ENCODE results near the gene UROS.

The UROS gene

GRCh38 chr10:125836746-125837145 is 13.7 kb upstream of the UROS start:
- DNase-seq (no peak), ATAC-seq (ENCODE audit: insufficient read depth, low read depth) (no peak)
- Histone ChIP-seq H3K9ac (ENCODE audit: low read depth, low read length) (no peak overlapping the region), H3K79me2 (ENCODE audit: insufficient read depth, low read length) (no peaks in the 10 kb centered on the region), H3K4me1 (ENCODE audit: insufficient read depth, low read length) (no peaks in the 10 kb centered on the region), H3K4me2 (ENCODE audit: insufficient read depth, low read length) (no peak overlapping the region), H3K36me3 (ENCODE audit: insufficient read depth, low read length) (peaks cover 75% of the 10 kb centered on the region), H3K27me3 (ENCODE audit: insufficient read depth, low read length, poor library complexity) (no peaks in the 10 kb centered on the region), H3K27ac (ENCODE audit: low read length) (no peak overlapping the region), H2AFZ (ENCODE audit: low read depth, low read length) (no peak overlapping the region), H3K9me3 (ENCODE audit: insufficient read depth, low read length, severe bottlenecking) (no peaks in the 10 kb centered on the region), H3K4me3 (ENCODE audit: low read depth in 1 of 2, low read length in 2 of 2) (no peak overlapping the region), H4K20me1 (ENCODE audit: insufficient read depth, low read length) (no peaks in the 10 kb centered on the region)
- no peak for TF ChIP-seq EZH2 (IDR thresholded peaks at IDR 0.05; ENCODE audit: borderline replicate concordance, low read depth, low read length, severe bottlenecking)
- TF ChIP-seq, protein P1, sequence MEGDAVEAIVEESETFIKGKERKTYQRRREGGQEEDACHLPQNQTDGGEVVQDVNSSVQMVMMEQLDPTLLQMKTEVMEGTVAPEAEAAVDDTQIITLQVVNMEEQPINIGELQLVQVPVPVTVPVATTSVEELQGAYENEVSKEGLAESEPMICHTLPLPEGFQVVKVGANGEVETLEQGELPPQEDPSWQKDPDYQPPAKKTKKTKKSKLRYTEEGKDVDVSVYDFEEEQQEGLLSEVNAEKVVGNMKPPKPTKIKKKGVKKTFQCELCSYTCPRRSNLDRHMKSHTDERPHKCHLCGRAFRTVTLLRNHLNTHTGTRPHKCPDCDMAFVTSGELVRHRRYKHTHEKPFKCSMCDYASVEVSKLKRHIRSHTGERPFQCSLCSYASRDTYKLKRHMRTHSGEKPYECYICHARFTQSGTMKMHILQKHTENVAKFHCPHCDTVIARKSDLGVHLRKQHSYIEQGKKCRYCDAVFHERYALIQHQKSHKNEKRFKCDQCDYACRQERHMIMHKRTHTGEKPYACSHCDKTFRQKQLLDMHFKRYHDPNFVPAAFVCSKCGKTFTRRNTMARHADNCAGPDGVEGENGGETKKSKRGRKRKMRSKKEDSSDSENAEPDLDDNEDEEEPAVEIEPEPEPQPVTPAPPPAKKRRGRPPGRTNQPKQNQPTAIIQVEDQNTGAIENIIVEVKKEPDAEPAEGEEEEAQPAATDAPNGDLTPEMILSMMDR (IDR thresholded peaks at IDR 0.05; ENCODE audit: borderline replicate concordance, extremely low read depth, low read length, poor library complexity, severe bottlenecking) = no peak

GRCh38 chr10:125828311-125828710 is 5.3 kb upstream of the UROS start:
- peaks cover 83% of the 10 kb centered on the region for H3K36me3 ChIP-seq (ENCODE audit: insufficient read depth, low read length)
- no peak for ATAC-seq (ENCODE audit: insufficient read depth, low read depth)
- TF ChIP-seq, protein P1 (IDR thresholded peaks at IDR 0.05; ENCODE audit: borderline replicate concordance, extremely low read depth, low read length, poor library complexity, severe bottlenecking) = no peak
- no peak for TF ChIP-seq EZH2 (IDR thresholded peaks at IDR 0.05; ENCODE audit: borderline replicate concordance, low read depth, low read length, severe bottlenecking)

DNA sequence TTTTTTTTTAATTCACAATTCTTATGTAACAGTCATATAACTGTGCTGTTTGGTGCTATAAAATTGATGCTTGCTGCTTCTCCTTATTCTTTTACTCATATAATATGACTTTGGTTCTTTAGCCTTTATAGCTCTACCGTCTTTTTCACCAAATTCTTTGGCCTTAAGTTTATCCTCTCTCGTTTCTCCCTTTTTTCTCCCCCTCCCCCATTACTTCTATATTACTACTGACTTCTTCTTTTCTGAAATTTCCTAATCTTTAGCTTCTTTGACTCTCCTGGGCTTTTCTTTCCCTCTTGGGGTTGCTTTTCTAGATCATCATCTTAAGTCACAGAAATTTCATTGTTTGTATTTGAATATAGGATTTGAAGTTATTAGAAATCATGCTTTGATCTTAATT is 4.1 kb upstream of the UROS start:
- Histone ChIP-seq H3K27ac (ENCODE audit: low read length) (no peak overlapping the region), H3K4me2 (ENCODE audit: insufficient read depth, low read length) (no peak overlapping the region), H3K79me2 (ENCODE audit: insufficient read depth, low read length) (peaks cover 56% of the 10 kb centered on the region), H3K4me3 (ENCODE audit: low read depth in 1 of 2, low read length in 2 of 2) (no peak overlapping the region), H4K20me1 (ENCODE audit: insufficient read depth, low read length) (peaks cover 29% of the 10 kb centered on the region; the same call in 1 of the 2 replicates), H3K9me3 (ENCODE audit: insufficient read depth, low read length, severe bottlenecking) (no peaks in the 10 kb centered on the region), H3K27me3 (ENCODE audit: insufficient read depth, low read length, poor library complexity) (no peaks in the 10 kb centered on the region), H3K4me1 (ENCODE audit: insufficient read depth, low read length) (peaks cover 30% of the 10 kb centered on the region), H3K36me3 (ENCODE audit: insufficient read depth, low read length) (peaks cover 72% of the 10 kb centered on the region), H3K9ac (ENCODE audit: low read depth, low read length) (no peak overlapping the region), H2AFZ (ENCODE audit: low read depth, low read length) (no peak overlapping the region)
- no peak for ATAC-seq (ENCODE audit: insufficient read depth, low read depth)
- TF ChIP-seq, protein P1 (IDR thresholded peaks at IDR 0.05; ENCODE audit: borderline replicate concordance, extremely low read depth, low read length, poor library complexity, severe bottlenecking) = no peak
- no peak for TF ChIP-seq EZH2 (IDR thresholded peaks at IDR 0.05; ENCODE audit: borderline replicate concordance, low read depth, low read length, severe bottlenecking)
- DNase-seq = no peak

More at GRCh38 chr10:125828311-125828710, 5.3 kb upstream of the UROS start:
- Histone ChIP-seq H3K9ac (ENCODE audit: low read depth, low read length) (no peak overlapping the region), H3K4me1 (ENCODE audit: insufficient read depth, low read length) (peaks cover 26% of the 10 kb centered on the region), H2AFZ (ENCODE audit: low read depth, low read length) (no peak overlapping the region), H3K79me2 (ENCODE audit: insufficient read depth, low read length) (peaks cover 45% of the 10 kb centered on the region), H3K4me2 (ENCODE audit: insufficient read depth, low read length) (no peak overlapping the region), H4K20me1 (ENCODE audit: insufficient read depth, low read length) (peaks cover 29% of the 10 kb centered on the region; the same call in 1 of the 2 replicates), H3K27me3 (ENCODE audit: insufficient read depth, low read length, poor library complexity) (no peaks in the 10 kb centered on the region), H3K27ac (ENCODE audit: low read length) (no peak overlapping the region), H3K9me3 (ENCODE audit: insufficient read depth, low read length, severe bottlenecking) (no peaks in the 10 kb centered on the region), H3K4me3 (ENCODE audit: low read depth in 1 of 2, low read length in 2 of 2) (no peak overlapping the region)
- no peak for DNase-seq
